ENCODE data around the gene LMO1. TPM values are rescaled to one million over a fixed set of nuclear protein-coding genes. Genes with fewer than 3 reads are reported as not detected.

The LMO1 gene
- polyA plus RNA-seq, 3 donors: not detected

DNA sequence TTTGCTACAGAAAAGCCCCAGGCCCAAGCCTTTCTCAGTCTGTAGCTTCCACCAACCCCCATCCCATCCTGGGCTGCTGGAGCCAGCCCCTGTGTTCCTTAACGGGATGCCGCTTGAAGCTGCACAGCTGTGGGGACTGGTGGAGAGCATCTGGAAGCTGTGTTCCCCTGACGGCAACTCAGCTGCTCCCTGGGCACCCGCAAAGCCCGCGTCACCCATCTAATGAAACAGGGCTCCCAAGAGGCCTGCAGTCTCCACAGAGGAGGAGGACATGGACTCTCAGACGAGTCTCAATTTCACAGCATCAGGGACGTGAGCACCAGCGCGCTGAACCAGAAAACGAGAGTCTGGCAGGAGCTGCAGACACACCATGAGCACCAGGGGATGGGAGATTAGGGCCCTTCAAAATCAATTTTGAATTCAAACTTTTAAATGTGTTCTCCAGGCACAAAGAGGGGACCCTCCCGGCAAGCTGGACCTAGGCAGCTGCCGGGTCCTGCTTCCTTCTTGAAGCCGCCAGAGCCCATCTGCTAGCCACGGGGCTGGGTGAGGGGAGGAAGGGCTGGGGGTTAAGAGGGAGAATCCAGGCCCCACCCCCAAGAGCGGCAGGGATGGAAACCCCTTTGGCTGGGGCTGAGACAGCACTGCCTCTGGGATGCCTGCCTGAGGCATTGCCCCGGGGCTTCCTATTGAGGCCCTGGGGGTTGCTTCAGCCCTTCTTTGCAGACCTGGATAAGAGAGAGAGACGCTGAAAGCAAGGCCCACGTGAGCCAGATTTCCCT is 21.0 kb downstream of the LMO1 start:
- 85% methylated on average over 19 of the region's 19 CpGs for WGBS (ENCODE audit: insufficient coverage)
- Mint-ChIP-seq H3K27me3 (ENCODE audit: low read depth in 3 of 3) (peaks cover 0 to 11% (median 4%) of the 10 kb centered on the region in 3 donors), H3K27ac (no peak overlapping the region), H3K36me3 (no peaks in the 10 kb centered on the region), H3K9me3 (peaks cover 0 to 6% (median 0%) of the 10 kb centered on the region in 7 donors), H3K4me1 (no peaks in the 10 kb centered on the region), H3K4me3 (no peak overlapping the region)
- no peak overlapping the region for H3K4me3 ChIP-seq (replicated peaks in 1 of 3; ENCODE audit: low read depth in 2 of 3, low read length in 3 of 3)
- DNase-seq: no peak
- no peaks in the 10 kb centered on the region for H3K27me3 ChIP-seq (ENCODE audit: control insufficient read depth in 2 of 2, insufficient read depth in 2 of 2, low read length in 2 of 2)
- no peak overlapping the region for H3K27ac ChIP-seq (ENCODE audit: low read depth in 1 of 2, low read length in 2 of 2)
- intact Hi-C loops (cut with micrococcal nuclease): no loop called here
- no peaks in the 10 kb centered on the region for H3K36me3 ChIP-seq (replicated peaks in 1 of 2; ENCODE audit: control insufficient read depth in 1 of 2, insufficient read depth in 2 of 2, low read length in 2 of 2)
- H3K4me1 ChIP-seq (ENCODE audit: control insufficient read depth in 1 of 2, insufficient read depth in 2 of 2, low read length in 2 of 2): no peaks in the 10 kb centered on the region
- no peak overlapping the region for H3K4me2 ChIP-seq (replicated peaks; ENCODE audit: extremely low read depth, low read length, poor library complexity, severe bottlenecking)
- no peaks in the 10 kb centered on the region for H3K9me3 ChIP-seq (replicated peaks in 1 of 2; ENCODE audit: control insufficient read depth in 1 of 2, insufficient read depth in 1 of 2, low read length in 2 of 2)
- no peak overlapping the region for H2AFZ ChIP-seq (ENCODE audit: insufficient read depth, low read depth, low read length, poor library complexity, severe bottlenecking)
- no peaks in the 10 kb centered on the region for H3K79me2 ChIP-seq (ENCODE audit: insufficient read depth, low read length)
- no peaks in the 10 kb centered on the region for H4K20me1 ChIP-seq (ENCODE audit: insufficient read depth, low read length)
- no peak overlapping the region for H3K9ac ChIP-seq (ENCODE audit: insufficient read depth, low read length, poor library complexity, severe bottlenecking)
- TF ChIP-seq, protein P1, sequence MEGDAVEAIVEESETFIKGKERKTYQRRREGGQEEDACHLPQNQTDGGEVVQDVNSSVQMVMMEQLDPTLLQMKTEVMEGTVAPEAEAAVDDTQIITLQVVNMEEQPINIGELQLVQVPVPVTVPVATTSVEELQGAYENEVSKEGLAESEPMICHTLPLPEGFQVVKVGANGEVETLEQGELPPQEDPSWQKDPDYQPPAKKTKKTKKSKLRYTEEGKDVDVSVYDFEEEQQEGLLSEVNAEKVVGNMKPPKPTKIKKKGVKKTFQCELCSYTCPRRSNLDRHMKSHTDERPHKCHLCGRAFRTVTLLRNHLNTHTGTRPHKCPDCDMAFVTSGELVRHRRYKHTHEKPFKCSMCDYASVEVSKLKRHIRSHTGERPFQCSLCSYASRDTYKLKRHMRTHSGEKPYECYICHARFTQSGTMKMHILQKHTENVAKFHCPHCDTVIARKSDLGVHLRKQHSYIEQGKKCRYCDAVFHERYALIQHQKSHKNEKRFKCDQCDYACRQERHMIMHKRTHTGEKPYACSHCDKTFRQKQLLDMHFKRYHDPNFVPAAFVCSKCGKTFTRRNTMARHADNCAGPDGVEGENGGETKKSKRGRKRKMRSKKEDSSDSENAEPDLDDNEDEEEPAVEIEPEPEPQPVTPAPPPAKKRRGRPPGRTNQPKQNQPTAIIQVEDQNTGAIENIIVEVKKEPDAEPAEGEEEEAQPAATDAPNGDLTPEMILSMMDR (IDR thresholded peaks at IDR 0.05): no peak

DNA sequence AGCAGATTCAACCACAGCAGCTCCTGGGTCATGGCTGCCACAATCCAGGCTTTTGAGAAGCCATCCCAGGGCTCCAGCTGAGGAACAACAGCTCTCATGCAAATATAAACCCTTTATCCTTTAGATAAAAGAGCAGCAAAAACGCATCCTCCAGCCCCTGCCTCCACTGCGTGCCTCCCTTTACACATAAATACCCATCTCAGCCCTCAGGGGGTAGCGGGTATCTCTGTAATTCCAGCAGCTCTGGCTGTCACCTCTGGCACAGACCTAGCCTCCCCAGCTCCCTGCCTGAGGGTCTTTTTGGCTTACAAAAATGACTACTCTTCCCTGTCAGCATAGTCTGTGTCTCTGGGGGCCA is 21.6 kb downstream of the LMO1 start:
- Histone ChIP-seq H3K79me2 (ENCODE audit: insufficient read depth, low read length) (no peaks in the 10 kb centered on the region), H3K27ac (ENCODE audit: low read depth in 1 of 2, low read length in 2 of 2) (no peak overlapping the region), H3K4me2 (replicated peaks; ENCODE audit: extremely low read depth, low read length, poor library complexity, severe bottlenecking) (no peak overlapping the region), H4K20me1 (ENCODE audit: insufficient read depth, low read length) (no peaks in the 10 kb centered on the region), H3K9me3 (replicated peaks in 1 of 2; ENCODE audit: control insufficient read depth in 1 of 2, insufficient read depth in 1 of 2, low read length in 2 of 2) (no peaks in the 10 kb centered on the region), H2AFZ (ENCODE audit: insufficient read depth, low read depth, low read length, poor library complexity, severe bottlenecking) (no peak overlapping the region), H3K4me3 (replicated peaks in 1 of 3; ENCODE audit: low read depth in 2 of 3, low read length in 3 of 3) (no peak overlapping the region), H3K36me3 (replicated peaks in 1 of 2; ENCODE audit: control insufficient read depth in 1 of 2, insufficient read depth in 2 of 2, low read length in 2 of 2) (no peaks in the 10 kb centered on the region), H3K27me3 (ENCODE audit: control insufficient read depth in 2 of 2, insufficient read depth in 2 of 2, low read length in 2 of 2) (no peaks in the 10 kb centered on the region), H3K9ac (ENCODE audit: insufficient read depth, low read length, poor library complexity, severe bottlenecking) (no peak overlapping the region), H3K4me1 (ENCODE audit: control insufficient read depth in 1 of 2, insufficient read depth in 2 of 2, low read length in 2 of 2) (no peaks in the 10 kb centered on the region)
- H3K4me3 Mint-ChIP-seq: no peak overlapping the region
- intact Hi-C loops (cut with micrococcal nuclease): no loop called here
- H3K9me3 Mint-ChIP-seq: peaks cover 0 to 6% (median 0%) of the 10 kb centered on the region in 7 donors
- TF ChIP-seq, protein P1 (IDR thresholded peaks at IDR 0.05): no peak
- H3K27ac Mint-ChIP-seq: no peak overlapping the region
- 93% methylated on average over 3 of the region's 3 CpGs for WGBS (ENCODE audit: insufficient coverage)
- H3K36me3 Mint-ChIP-seq: no peaks in the 10 kb centered on the region
- H3K4me1 Mint-ChIP-seq: no peaks in the 10 kb centered on the region
- no peak for DNase-seq
- peaks cover 0 to 11% (median 4%) of the 10 kb centered on the region in 3 donors for H3K27me3 Mint-ChIP-seq (ENCODE audit: low read depth in 3 of 3)

Measured in CD14-positive monocyte (primary cell).